Glutamatergic neuron (in vitro differentiated cells): Measurements from ENCODE around the gene MST1R. TPM values are rescaled to one million over a fixed set of nuclear protein-coding genes. Genes with fewer than 3 reads are reported as not detected.
"Not testable (repeated sequence)": the region's sequence is repeated elsewhere in the genome, so short reads cannot be mapped to it uniquely, and the experiment has no call there.

Experiments used
- DNase-seq: peaks from one replicate; pipeline ENCODE4 v3.0.0; 2022
- H3K27ac Mint-ChIP-seq: one replicate; pipeline ENCODE4 v1.8.0; 2020; ENCODE audit warnings: mild to moderate bottlenecking, mixed read lengths, inconsistent platforms; ENCODE audit not compliant: unreplicated experiment
- H3K27me3 Mint-ChIP-seq: one replicate; pipeline ENCODE4 v1.8.0; 2020; ENCODE audit warnings: mild to moderate bottlenecking, moderate library complexity, mixed read lengths, inconsistent platforms; ENCODE audit not compliant: unreplicated experiment
- H3K36me3 Mint-ChIP-seq: one replicate; pipeline ENCODE4 v1.8.0; 2020; ENCODE audit warnings: mild to moderate bottlenecking, mixed read lengths, inconsistent platforms; ENCODE audit not compliant: unreplicated experiment
- H3K4me1 Mint-ChIP-seq: one replicate; pipeline ENCODE4 v1.8.0; 2020; ENCODE audit warnings: mild to moderate bottlenecking, low read depth, mixed read lengths, inconsistent platforms; ENCODE audit not compliant: unreplicated experiment
- H3K4me3 Mint-ChIP-seq: one replicate; pipeline ENCODE4 v1.8.0; 2020; ENCODE audit warnings: mild to moderate bottlenecking, mixed read lengths, inconsistent platforms; ENCODE audit not compliant: unreplicated experiment
- H3K9me3 Mint-ChIP-seq: one replicate; pipeline ENCODE4 v1.8.0; 2020; ENCODE audit warnings: mild to moderate bottlenecking, moderate library complexity, mixed read lengths, inconsistent platforms; ENCODE audit not compliant: unreplicated experiment
- total RNA-seq: library from RNA; stranded (reverse); fragmentation: NEBNext Ultra II Directional; extraction: Animal tissue kit (Norgen Biotek cat#: 25700); gene quantifications from one replicate; pipeline ENCODE4 v1.2.1, GENCODE V29; 2021; ENCODE audit not compliant: unreplicated experiment
- TF ChIP-seq, protein P1 (sequence below): fragments of 200-600 bp; sonication (generic); IDR thresholded peaks from one replicate; pipeline ENCODE4 v1.5.0; 2021; ENCODE audit not compliant: partially characterized antibody, unreplicated experiment

MST1R gene
- total RNA-seq, 1 donor from 2014 or later, result 8.6 TPM

DNA sequence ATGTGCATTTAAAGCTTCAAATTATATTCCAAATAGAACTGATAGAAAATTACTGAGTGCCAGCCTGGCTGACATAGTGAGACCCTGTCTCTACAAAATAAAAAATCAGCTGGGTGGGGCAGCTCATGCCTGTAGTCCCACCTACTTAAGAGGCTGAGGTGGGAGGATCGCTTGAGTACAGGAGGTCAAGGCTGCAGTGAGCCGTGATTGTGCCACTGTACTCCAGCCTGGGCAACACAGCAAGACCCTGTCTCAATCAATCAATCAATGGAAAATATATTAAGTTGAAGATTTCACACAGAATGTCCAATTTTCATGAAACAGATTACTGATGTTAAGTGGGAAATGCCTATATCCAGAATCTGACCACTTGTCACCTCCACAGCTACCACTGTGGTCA lies 21.8 kb upstream of the MST1R start:
- TF ChIP-seq, protein P1, sequence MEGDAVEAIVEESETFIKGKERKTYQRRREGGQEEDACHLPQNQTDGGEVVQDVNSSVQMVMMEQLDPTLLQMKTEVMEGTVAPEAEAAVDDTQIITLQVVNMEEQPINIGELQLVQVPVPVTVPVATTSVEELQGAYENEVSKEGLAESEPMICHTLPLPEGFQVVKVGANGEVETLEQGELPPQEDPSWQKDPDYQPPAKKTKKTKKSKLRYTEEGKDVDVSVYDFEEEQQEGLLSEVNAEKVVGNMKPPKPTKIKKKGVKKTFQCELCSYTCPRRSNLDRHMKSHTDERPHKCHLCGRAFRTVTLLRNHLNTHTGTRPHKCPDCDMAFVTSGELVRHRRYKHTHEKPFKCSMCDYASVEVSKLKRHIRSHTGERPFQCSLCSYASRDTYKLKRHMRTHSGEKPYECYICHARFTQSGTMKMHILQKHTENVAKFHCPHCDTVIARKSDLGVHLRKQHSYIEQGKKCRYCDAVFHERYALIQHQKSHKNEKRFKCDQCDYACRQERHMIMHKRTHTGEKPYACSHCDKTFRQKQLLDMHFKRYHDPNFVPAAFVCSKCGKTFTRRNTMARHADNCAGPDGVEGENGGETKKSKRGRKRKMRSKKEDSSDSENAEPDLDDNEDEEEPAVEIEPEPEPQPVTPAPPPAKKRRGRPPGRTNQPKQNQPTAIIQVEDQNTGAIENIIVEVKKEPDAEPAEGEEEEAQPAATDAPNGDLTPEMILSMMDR, result no peak
- Mint-ChIP-seq H3K4me3 (no peak overlapping the region), H3K36me3 (no peaks in the 10 kb centered on the region), H3K27me3 (peaks cover 5% of the 10 kb centered on the region), H3K9me3 (peaks cover 3% of the 10 kb centered on the region), H3K27ac (no peak overlapping the region), H3K4me1 (peaks cover 3% of the 10 kb centered on the region)
- no peak for DNase-seq

DNA sequence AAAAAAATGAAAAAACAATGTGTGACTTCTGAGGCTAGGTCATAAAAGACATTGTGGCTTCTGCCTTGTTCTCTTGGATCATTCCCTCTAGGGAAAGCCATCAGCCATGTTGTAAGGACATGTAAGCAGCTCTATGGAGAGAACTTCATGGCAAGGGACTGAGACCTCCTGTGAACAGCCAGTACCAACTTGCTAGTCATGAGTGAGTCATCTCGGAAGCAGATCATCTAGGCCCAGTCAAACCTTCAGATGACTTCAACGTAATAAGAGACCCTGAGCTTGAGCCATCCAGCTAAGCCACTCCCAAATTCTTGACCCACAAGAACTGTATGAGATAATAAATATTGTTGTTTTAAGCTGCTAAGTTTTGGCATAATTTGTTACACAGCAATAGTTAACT lies 21.0 kb upstream of the MST1R start:
- H3K9me3 Mint-ChIP-seq, result peaks cover 3% of the 10 kb centered on the region
- no peak overlapping the region for H3K4me3 Mint-ChIP-seq
- no peaks in the 10 kb centered on the region for H3K4me1 Mint-ChIP-seq
- H3K27me3 Mint-ChIP-seq, result peaks cover 5% of the 10 kb centered on the region
- H3K36me3 Mint-ChIP-seq, result no peaks in the 10 kb centered on the region
- DNase-seq, result no peak
- TF ChIP-seq, protein P1, result no peak
- H3K27ac Mint-ChIP-seq, result no peak overlapping the region

DNA sequence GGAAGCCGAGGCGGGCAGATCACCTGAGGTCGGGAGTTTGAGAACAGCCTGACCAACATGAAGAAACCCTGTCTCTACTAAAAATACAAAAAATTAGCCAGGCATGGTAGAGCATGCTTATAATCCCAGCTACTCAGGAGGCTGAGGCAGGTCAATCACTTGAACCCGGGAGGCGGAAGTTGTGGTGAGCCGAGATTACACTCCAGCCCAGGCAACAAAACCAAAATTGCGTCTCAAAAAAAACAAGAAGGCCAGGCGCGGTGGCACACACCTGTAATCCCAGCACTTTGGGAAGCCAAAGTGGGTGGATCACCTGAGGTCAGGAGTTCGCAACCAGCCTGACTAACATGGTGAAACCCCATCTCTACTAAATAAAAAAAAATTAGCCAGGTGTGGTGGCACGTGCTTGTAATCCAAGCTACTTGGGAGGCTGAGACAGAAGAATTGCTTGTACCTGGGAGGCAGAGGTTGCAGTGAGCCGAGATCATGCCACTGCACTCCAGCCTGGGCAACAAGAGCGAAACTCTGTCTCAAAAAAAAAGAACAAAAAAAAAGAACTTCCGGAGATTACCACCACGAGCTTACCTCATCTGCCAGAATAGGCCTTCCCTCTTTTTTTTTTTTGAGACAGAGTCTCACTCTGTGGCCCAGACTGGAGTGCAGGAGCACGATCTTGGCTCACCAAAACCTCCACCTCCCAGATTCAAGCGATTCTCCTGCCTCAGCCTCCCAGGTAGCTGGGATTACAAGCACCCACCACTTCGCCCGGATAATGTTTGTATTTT lies 14.3 kb upstream of the MST1R start:
- not testable (repeated sequence) for H3K4me1 Mint-ChIP-seq, H3K27me3 Mint-ChIP-seq, H3K4me3 Mint-ChIP-seq, H3K36me3 Mint-ChIP-seq, DNase-seq, H3K9me3 Mint-ChIP-seq
- H3K27ac Mint-ChIP-seq, result peak overlapping the region; percentile 33

DNA sequence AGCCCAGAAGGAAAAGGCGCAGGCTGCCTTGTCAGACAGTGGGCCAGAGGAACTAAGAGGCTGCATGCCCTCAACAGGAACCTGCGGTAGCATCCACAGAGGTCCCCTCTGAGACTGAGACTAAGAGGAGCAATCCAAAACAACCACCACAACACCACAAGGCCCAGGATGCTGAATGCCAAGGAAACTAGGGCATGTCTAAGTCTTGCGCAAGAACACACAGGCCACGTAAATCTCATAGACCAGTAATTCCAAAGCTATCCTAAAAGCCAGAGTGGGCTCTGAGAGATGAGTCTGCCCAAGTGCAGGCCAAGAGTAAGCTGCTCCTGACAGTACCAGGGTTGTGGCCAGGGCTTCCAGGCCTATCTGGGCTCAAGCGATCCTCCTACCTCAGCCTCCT lies 13.0 kb upstream of the MST1R start:
- Mint-ChIP-seq H3K4me1 (peaks cover 14% of the 10 kb centered on the region), H3K36me3 (no peaks in the 10 kb centered on the region), H3K27me3 (no peaks in the 10 kb centered on the region), H3K27ac (no peak overlapping the region), H3K9me3 (peaks cover 4% of the 10 kb centered on the region), H3K4me3 (no peak overlapping the region)
- TF ChIP-seq, protein P1, result no peak
- no peak for DNase-seq

DNA sequence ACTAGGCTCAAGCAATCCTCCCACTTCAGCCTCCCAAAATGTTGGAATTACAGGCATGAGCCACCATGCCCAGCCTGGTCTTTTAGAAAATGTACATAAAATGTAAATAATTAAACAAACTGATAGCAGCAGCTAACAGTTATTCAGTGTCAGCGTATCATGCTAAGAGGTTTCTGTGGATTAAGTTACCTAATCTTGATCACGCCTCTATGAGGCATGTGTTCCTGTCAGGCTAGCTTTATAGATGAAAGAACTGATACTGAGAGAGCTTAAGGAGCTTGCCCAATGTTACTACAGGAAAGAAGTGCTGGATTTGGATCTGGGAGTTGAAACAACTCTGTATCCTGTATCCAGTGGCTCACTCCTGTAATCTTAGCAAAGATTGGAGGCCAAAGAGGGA lies 11.2 kb upstream of the MST1R start:
- H3K27ac Mint-ChIP-seq, result no peak overlapping the region
- TF ChIP-seq, protein P1, result no peak
- no peak overlapping the region for H3K4me3 Mint-ChIP-seq
- peaks cover 5% of the 10 kb centered on the region for H3K27me3 Mint-ChIP-seq
- DNase-seq, result no peak
- peaks cover 19% of the 10 kb centered on the region for H3K4me1 Mint-ChIP-seq
- no peaks in the 10 kb centered on the region for H3K36me3 Mint-ChIP-seq
- peaks cover 4% of the 10 kb centered on the region for H3K9me3 Mint-ChIP-seq
